GM23338 (cell line): Measurements from ENCODE around the gene ENOX2. TPM values are rescaled to one million over a fixed set of nuclear protein-coding genes. Genes with fewer than 3 reads are reported as not detected.

Source experiments
- ATAC-seq: fragments of 200-7000 bp; cut with Tn5 transposase; 3 replicates; pipeline ENCODE4 v1.9.1; 2020
- DNase-seq: peaks from one replicate; pipeline ENCODE4 v3.0.0-alpha.2; 2015; ENCODE audit warnings: low spot score
- H2AFZ ChIP-seq: fragments of 200-600 bp; sonication (generic); 2 replicates; pipeline ENCODE4 v1.8.0; 2016; ENCODE audit warnings: antibody characterized with exemption, mild to moderate bottlenecking, moderate library complexity
- H3F3A ChIP-seq: fragments of 200-600 bp; sonication (generic); replicated peaks from 2 replicates; pipeline ENCODE4 v1.8.0; 2017; ENCODE audit warnings: antibody characterized with exemption, mixed run types, low read depth
- H3K27ac ChIP-seq: fragments of 200-600 bp; sonication (generic); 2 replicates; pipeline ENCODE4 v1.6.1; 2016; ENCODE audit warnings: low read depth
- H3K27me3 ChIP-seq: fragments of 200-600 bp; sonication (generic); 2 replicates; pipeline ENCODE4 v1.8.0; 2016; ENCODE audit warnings: mild to moderate bottlenecking, mixed run types, moderate library complexity; ENCODE audit not compliant: insufficient read depth
- H3K36me3 ChIP-seq: fragments of 200-600 bp; sonication (generic); 2 replicates; pipeline ENCODE4 v1.8.0; 2016; ENCODE audit warnings: mild to moderate bottlenecking; ENCODE audit not compliant: insufficient read depth
- H3K4me1 ChIP-seq: fragments of 200-600 bp; sonication (generic); 2 replicates; pipeline ENCODE4 v1.8.0; 2016; ENCODE audit warnings: mild to moderate bottlenecking, moderate library complexity; ENCODE audit not compliant: insufficient read depth
- H3K4me2 ChIP-seq: fragments of 200-600 bp; sonication (generic); 2 replicates; pipeline ENCODE4 v1.7.1; 2017; ENCODE audit warnings: mixed run types
- H3K4me3 ChIP-seq: fragments of 200-600 bp; sonication (generic); 2 replicates; pipeline ENCODE4 v1.6.1; 2016; ENCODE audit warnings: mixed run types
- H3K79me2 ChIP-seq: fragments of 200-600 bp; sonication (generic); replicated peaks from 2 replicates; pipeline ENCODE4 v1.8.0; 2017; ENCODE audit warnings: mild to moderate bottlenecking; ENCODE audit not compliant: insufficient read depth
- H3K9me2 ChIP-seq: fragments of 200-600 bp; sonication (generic); 2 replicates; pipeline ENCODE4 v1.8.0; 2017; ENCODE audit not compliant: insufficient read depth
- H4K20me1 ChIP-seq: fragments of 200-600 bp; sonication (generic); replicated peaks from 2 replicates; pipeline ENCODE4 v1.8.0; 2017; ENCODE audit warnings: mild to moderate bottlenecking; ENCODE audit not compliant: insufficient read depth
- H3K27ac Mint-ChIP-seq: 2 replicates; pipeline ENCODE4 v1.8.0; 2020; ENCODE audit warnings: inconsistent platforms, mild to moderate bottlenecking, moderate library complexity, mixed read lengths
- H3K27me3 Mint-ChIP-seq: 3 replicates; pipeline ENCODE4 v1.8.0; 2022; ENCODE audit warnings: low read depth, mild to moderate bottlenecking, moderate library complexity, mixed read lengths, inconsistent platforms; ENCODE audit not compliant: insufficient read depth, poor library complexity
- H3K36me3 Mint-ChIP-seq: 3 replicates; pipeline ENCODE4 v1.8.0; 2021; ENCODE audit warnings: low read depth, mild to moderate bottlenecking, inconsistent platforms, moderate library complexity, mixed read lengths
- H3K4me1 Mint-ChIP-seq: 3 replicates; pipeline ENCODE4 v1.8.0; 2020; ENCODE audit warnings: mild to moderate bottlenecking, inconsistent platforms, mixed read lengths
- H3K4me3 Mint-ChIP-seq: 3 replicates; pipeline ENCODE4 v1.8.0; 2021; ENCODE audit warnings: moderate library complexity, mild to moderate bottlenecking, inconsistent platforms, mixed read lengths
- H3K9me3 Mint-ChIP-seq: 3 replicates; pipeline ENCODE4 v1.8.0; 2020; ENCODE audit warnings: moderate library complexity, mild to moderate bottlenecking, inconsistent platforms, mixed read lengths
- CREB1 ChIP-seq: fragments of 250-450 bp; sonication (Bioruptor Pico); IDR thresholded peaks from 2 replicates; pipeline ENCODE4 v1.5.0; 2020; ENCODE audit warnings: low read depth, mild to moderate bottlenecking, moderate library complexity
- ETS1 ChIP-seq: IDR thresholded peaks from 2 replicates; pipeline ENCODE4 v1.6.1; 2016; ENCODE audit warnings: antibody characterized with exemption
- EZH2 ChIP-seq: fragments of 200-600 bp; sonication (generic); IDR thresholded peaks from one replicate; pipeline ENCODE4 v1.8.0; 2017; ENCODE audit warnings: antibody characterized with exemption, mild to moderate bottlenecking, low read depth; ENCODE audit not compliant: unreplicated experiment
- EZH2phosphoT487 ChIP-seq: fragments of 200-600 bp; sonication (generic); IDR thresholded peaks from one replicate; pipeline ENCODE4 v1.8.1; 2018; ENCODE audit warnings: antibody characterized with exemption; ENCODE audit not compliant: unreplicated experiment
- JUNB ChIP-seq: IDR thresholded peaks from one replicate; pipeline ENCODE4 v1.6.1; 2016; ENCODE audit warnings: antibody characterized with exemption; ENCODE audit not compliant: unreplicated experiment
- NANOG ChIP-seq: IDR thresholded peaks from 2 replicates; pipeline ENCODE4 v1.6.1; 2016; ENCODE audit warnings: antibody characterized with exemption, borderline replicate concordance
- POLR2AphosphoS5 ChIP-seq: IDR thresholded peaks from 2 replicates; pipeline ENCODE4 v1.6.1; 2016; ENCODE audit warnings: antibody characterized with exemption, low read depth
- REST ChIP-seq: IDR thresholded peaks from one replicate; pipeline ENCODE4 v1.6.1; 2018; ENCODE audit warnings: antibody characterized with exemption; ENCODE audit not compliant: unreplicated experiment
- STAT1 ChIP-seq: IDR thresholded peaks from one replicate; pipeline ENCODE4 v1.6.1; 2016; ENCODE audit warnings: antibody characterized with exemption; ENCODE audit not compliant: unreplicated experiment
- ZNF114 ChIP-seq: fragments of 250-450 bp; sonication (Bioruptor Pico); IDR thresholded peaks from 2 replicates; pipeline ENCODE4 v1.5.0; 2020; ENCODE audit warnings: mild to moderate bottlenecking, moderate library complexity
- ZNF331 ChIP-seq: fragments of 250-450 bp; sonication (Bioruptor Pico); IDR thresholded peaks from 2 replicates; pipeline ENCODE4 v1.5.0; 2020; ENCODE audit warnings: low read depth, mild to moderate bottlenecking, moderate library complexity
- polyA plus RNA-seq: library from polyadenylated mRNA; unstranded; fragments of >200 nt; fragmentation: Nextera tagmentation; extraction: Ambion mirVana; gene quantifications from 2 replicates; pipeline ENCODE4 v1.2.1, GENCODE V29; 2016
- total RNA-seq: library from RNA; depleted of rRNA; stranded (reverse); fragments of >200 nt; shearing (Covaris generic); gene quantifications from 2 replicates; pipeline ENCODE4 v1.2.3, GENCODE V29; 2014

ENOX2 gene
- total and polyA plus RNA-seq, 2 experiments from 2014 or later = 9.6 to 11.2 TPM

GRCh38 chrX:130741584-130741983 lies 161.4 kb downstream of the ENOX2 start (continued):
- TF ChIP-seq ETS1 (no peak), EZH2 (no peak), REST (no peak)

DNA sequence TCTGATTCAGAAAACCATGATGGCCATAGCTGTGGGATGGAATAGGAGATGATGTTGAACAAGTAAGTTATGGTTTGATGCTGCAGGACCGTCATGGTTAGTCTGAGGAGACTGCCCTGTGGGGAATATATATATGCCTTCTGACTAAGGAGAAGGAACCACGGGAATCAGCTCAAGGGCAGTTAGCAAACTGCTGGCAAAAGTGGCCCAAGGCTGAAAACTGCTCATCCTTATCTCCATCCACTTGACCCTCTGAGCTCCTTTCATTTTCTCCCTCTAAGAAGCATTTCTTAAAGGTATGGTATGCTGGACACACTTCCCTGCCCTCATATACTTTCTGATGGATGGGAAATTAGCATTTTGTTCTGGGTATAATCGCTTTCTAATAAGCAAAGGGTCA lies 161.9 kb downstream of the ENOX2 start:
- DNase-seq (no peak), ATAC-seq (no peak)
- Histone ChIP-seq H3F3A (no peaks in the 10 kb centered on the region), H4K20me1 (no peaks in the 10 kb centered on the region), H3K4me1 (peaks cover 14% of the 10 kb centered on the region), H3K4me3 (no peak overlapping the region), H2AFZ (no peak overlapping the region), H3K4me2 (no peak overlapping the region), H3K27ac (no peak overlapping the region), H3K27me3 (no peaks in the 10 kb centered on the region), H3K9me2 (no peaks in the 10 kb centered on the region), H3K79me2 (no peaks in the 10 kb centered on the region), H3K36me3 (no peaks in the 10 kb centered on the region)
- Mint-ChIP-seq H3K27ac (no peak overlapping the region), H3K27me3 (peaks cover 4% of the 10 kb centered on the region), H3K4me3 (no peak overlapping the region), H3K36me3 (no peaks in the 10 kb centered on the region), H3K9me3 (no peaks in the 10 kb centered on the region), H3K4me1 (peaks cover 21% of the 10 kb centered on the region)
- TF ChIP-seq EZH2 (no peak), EZH2phosphoT487 (no peak), ZNF331 (no peak), CREB1 (CRISPR knock-in tag) (no peak), ETS1 (no peak), REST (no peak), STAT1 (no peak), ZNF114 (CRISPR knock-in tag) (no peak), POLR2AphosphoS5 (no peak), JUNB (no peak), NANOG (no peak)
